ENCODE results near the gene GPR107.

Gene GPR107

GRCh38 chr9:130139251-130139650 is 85.5 kb downstream of the GPR107 start:
- no peak for DNase-seq

GRCh38 chr9:130140706-130141105 is 87.0 kb downstream of the GPR107 start:
- no peak for DNase-seq

DNA sequence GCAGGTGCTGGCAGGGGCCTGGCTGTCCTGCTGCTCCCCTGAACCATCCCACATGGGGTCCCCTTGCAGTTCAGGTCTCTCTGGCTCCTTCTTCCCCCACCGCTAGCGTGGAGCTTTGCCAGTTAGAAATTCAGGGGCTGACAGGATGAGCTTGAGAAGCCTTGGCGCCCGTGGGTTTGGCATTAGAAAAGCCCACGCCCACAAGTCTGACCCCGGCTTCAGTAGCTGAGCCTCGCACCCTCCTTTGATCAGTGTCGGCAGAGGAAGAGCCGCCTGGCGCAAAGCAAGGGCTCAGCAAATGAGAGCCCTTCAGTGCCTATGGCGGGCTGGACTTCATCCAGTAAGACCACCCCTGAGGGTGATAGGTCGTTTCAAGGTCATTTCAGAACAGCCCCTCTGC is 88.3 kb downstream of the GPR107 start:
- no peak for DNase-seq

DNA sequence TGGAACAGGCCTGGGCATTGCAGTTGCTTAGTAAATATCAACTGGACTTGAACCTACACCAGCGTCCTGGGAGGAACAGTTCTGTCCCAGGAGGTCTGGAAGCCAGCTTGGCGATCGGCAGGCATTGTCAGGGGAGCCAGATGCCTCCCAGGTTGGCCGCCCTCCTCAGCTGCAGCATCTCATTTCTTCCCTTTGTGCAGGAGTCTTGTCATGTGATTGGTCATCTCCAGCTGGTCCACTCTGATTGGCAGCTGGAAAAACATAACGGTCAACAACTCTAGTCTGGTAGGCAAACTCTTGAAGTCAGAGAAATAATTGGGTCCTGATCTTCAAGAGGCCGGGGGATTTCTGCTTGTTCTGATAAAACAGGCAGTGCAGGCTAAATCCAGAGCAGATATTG is 88.9 kb downstream of the GPR107 start:
- no peak for DNase-seq

- no peak for DNase-seq
Measured at GRCh38 chr9:130143279-130143893, 89.7 kb downstream of the GPR107 start.

- DNase-seq = no peak
Measured at GRCh38 chr9:130143958-130144366, 90.3 kb downstream of the GPR107 start.

DNA sequence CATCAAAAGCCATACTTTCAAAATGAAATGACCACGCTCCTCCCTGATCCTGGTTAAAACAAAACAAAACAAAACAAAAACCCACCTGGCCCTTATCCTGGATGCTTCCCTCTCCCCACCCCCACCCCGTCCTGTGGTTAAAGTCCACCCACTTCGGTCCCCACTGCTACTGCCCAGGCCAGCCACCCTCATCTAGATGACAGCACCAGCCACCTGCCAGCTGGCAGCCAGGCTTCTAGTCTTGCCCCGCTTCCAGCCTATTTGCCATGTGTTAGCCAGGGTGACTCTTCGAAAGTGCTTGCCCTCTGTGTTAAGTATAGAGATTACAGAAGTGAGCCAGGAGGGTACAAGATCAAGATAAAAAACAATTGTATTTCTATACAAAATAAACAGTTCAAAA is 91.0 kb downstream of the GPR107 start:
- DNase-seq = no peak

DNA sequence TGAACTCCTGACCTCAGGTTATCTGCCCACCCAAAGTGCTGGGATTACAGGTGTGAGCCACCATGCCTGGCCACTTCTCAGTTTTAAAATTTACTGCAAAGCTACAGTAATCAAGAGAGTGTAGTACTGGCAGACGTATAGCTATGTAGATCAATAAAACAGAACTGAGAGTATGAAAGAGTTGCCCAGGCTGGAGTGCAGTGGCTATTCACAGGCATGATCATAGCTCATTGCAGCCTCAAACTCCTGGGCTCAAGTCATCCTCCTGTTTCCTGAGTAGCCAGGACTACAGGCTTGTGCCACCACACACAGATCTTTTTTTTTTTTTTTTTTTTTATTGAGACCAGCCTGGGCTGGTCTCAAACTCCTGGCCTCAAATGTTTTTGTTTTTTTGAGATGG is 92.0 kb downstream of the GPR107 start:
- DNase-seq = no peak

GRCh38 chr9:130147198-130147597 is 93.5 kb downstream of the GPR107 start:
- no peak for DNase-seq

GRCh38 chr9:130147910-130148309 is 94.2 kb downstream of the GPR107 start:
- no peak for DNase-seq

GRCh38 chr9:130149031-130149430 is 95.3 kb downstream of the GPR107 start:
- no peak for DNase-seq

- DNase-seq = peak; percentile 15
Measured at GRCh38 chr9:130149654-130150286, 96.1 kb downstream of the GPR107 start.

GRCh38 chr9:130150779-130151382 is 97.2 kb downstream of the GPR107 start:
- no peak for DNase-seq

DNA sequence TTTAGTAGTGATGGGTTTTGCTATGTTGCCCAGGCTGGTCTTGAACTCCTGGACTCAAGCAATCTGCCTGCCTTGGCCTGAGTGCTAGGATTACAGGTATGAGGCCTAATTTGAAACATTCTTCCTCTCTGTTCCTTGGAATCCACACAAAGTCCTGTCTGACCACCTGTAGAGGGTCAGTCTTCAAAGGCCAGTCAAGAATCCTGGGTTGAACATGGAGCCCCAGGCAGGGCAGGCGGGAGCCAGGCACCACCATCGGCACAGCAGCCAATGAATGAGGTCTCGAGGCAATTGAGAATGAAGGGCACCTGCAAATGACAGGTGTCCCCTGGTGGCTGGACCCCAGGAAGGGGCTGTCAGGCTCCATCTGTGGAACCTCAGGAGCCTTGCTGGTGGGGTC is 101.1 kb downstream of the GPR107 start:
- DNase-seq = no peak

DNA sequence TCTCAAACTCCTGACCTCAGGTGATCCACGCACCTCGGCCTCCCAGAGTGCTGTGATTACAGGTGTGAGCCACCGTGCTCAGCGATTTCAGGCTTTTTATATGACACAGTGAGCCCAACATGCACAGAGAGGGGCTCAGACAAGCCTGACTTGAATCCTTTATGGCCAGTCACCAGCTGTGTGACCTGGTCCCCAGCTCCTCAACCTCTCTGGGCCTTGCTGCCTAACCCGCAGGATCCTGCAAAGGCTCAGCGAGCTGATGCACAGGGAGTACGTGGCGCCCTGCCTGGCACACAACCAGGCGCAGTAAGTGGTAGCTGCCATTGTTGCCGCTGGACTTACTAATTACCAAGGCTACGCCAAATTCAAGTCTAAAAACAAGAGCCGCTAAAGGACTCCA is 101.9 kb downstream of the GPR107 start:
- DNase-seq = no peak

DNA sequence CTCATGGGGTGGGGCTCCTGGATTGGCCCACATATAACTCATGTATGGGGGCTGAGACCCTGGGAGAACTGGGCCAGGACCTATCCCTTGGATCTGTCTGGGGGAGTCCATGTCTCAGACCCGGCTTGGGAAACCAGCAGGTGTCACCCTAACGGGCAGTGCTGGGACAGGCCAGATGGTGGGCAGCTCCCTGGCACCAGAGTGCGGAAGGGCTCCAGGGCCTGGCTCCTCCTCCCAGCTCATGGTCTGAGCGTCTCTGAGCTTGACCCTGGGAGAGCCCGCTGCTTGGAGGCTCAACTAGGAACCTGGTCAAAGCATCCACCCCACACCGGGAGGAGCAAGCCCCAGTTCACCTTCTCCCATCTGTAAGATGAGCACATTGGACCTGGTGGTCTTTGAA is 103.0 kb downstream of the GPR107 start:
- DNase-seq = no peak

GRCh38 chr9:130157079-130157478 is 103.4 kb downstream of the GPR107 start:
- no peak for DNase-seq

DNA sequence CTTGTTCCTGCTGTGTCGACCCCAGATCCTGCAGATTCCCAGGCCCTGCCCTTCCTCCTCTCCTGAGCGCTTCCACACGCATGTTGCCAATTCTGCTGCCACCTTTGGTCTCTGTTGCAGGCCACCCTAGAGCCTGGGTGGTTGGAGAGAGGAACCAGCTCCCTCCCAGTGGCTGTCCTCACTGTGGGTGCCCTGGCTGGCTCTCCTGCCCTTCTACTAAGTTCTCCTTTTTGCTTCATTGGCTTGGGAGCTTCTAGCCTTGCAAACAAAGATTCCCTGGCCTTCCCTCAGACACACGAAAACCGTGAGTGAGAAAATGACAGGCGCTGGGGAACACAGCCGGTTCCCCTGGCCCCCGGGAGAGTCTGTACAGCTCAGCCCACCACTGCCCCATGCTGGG is 104.3 kb downstream of the GPR107 start:
- no peak for DNase-seq

DNA sequence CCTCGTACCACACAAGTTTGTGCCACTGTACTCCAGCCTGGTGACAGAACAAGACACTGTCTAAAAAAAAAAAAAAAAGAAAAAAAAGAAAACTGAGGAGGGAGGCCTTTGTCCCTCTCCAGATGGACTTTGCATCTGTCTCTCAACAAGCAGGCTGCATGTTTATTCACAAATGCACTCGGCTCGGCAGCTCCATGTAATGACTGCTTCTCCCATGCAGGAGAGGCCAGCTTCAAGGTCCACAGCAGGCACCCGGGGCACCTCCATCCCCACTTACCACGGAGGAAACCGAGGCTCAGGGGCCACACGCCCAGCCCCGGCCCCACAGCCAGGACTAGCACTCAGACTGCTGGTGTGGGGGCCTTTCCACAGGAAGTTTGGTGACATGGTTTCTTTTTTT is 105.4 kb downstream of the GPR107 start:
- DNase-seq = no peak

DNA sequence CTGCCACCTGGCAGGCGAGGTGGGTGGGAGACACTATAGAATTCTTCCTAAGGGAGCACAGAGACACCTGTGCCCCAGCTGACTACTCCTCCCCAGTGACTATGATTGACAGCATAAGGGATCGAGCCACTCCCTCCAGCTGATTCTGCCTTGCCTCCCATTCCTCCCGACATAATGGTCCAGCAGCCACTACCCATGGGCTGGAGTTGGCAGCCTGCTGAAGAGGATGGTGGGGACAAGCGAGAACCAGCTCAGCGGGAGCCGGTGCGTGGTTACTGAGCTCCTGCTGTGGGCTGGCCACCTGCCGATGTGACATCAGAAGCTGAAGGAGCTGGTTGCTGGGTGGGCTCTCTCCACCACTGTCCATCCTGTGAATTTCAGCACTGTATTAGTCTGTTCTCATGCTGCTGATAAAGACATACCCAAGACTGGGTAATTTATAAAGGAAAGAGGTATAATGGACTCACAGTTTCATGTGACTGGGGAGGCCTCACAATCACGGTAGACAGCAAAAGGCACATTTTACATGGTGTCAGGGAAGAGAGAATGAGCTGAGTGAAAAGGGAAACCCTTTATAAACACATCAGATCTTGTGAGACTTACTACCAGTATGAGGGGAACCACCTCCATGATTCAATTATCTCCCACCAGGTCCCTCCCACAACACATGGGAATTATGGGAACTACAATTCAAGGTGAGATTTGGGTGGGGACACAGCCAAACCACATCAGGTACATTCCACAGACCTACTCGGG is 106.4 kb downstream of the GPR107 start:
- DNase-seq = no peak

GRCh38 chr9:130160862-130161470 is 107.3 kb downstream of the GPR107 start:
- DNase-seq = no peak

- no peak for DNase-seq
Measured at GRCh38 chr9:130165579-130165978, 111.9 kb downstream of the GPR107 start.

- DNase-seq = no peak
Measured at GRCh38 chr9:130166399-130166798, 112.7 kb downstream of the GPR107 start.

DNA sequence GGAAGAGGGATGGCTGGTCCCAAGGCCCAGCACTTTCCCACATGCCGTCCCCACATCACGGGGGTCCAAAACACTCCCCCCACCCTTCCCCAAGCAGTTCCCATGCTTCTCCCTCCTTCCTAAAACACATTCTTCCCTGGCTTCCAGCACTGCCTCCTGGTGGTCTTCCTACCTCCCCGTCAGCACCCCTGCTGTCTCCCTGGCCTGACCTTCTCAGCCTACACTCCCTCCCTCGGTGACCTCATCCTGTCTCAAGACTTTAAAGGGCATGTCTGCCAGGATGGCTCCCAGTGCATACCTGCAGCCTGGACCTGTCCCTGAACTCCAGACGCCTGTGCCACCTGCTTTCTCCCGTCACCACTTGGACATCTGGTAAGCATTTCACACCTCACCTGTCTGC is 114.2 kb downstream of the GPR107 start:
- peak; percentile 22 for DNase-seq
